ENCODE measurements around the gene GUCY2D.

GRCh38 chr17:8005357-8005756, 2.9 kb downstream of the GUCY2D start:
- no peak for TF ChIP-seq CTCF (conservative IDR thresholded peaks at IDR 0.05; ENCODE audit: low read length)
- TF ChIP-seq EZH2phosphoT487 (IDR thresholded peaks at IDR 0.05; ENCODE audit: borderline replicate concordance), result no peak

All from Loucy (cell line).